Measurements from ENCODE around the gene BCOR. TPM values are rescaled to one million over a fixed set of nuclear protein-coding genes. Genes with fewer than 3 reads are reported as not detected.

The BCOR gene
- total and polyA plus RNA-seq, 9 of the 15 experiments (the other 6 are each of a cell fraction or from before 2014, with no cell fraction given): 27.5 to 113 (median 37.6) TPM

DNA sequence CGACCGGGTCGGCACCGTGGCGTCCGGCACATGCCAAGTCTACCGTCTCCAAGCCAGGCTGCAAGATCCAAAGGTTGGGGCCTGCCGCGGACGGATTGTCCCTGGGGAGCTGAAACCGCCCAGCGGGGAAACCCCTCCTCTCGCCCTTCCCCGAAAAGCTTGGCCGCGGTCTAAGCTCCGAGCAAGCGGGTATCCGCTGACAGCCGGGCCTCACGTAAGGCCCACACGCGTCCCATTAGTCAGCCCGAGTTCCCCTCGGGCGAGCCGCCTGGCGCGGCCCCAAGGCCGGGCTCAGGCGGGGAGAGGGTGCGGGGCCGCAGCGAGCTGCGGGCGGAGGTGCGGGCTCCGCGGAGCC lies 6.8 kb upstream of the BCOR start (continued):
- TF ChIP-seq CEBPG (CRISPR knock-in tag; IDR thresholded peaks at IDR 0.05) (no peak), CEBPG (tag; conservative IDR thresholded peaks at IDR 0.05 in 1 of 2, IDR thresholded peaks at IDR 0.05 in 1 of 2) (no peak), ZNF707 (CRISPR knock-in tag; conservative IDR thresholded peaks at IDR 0.05) (no peak), CBX8 (IDR thresholded peaks at IDR 0.05; ENCODE audit: borderline replicate concordance, extremely low read depth, low read depth, low read length, poor library complexity, severe bottlenecking) (no peak), SOX6 (IDR thresholded peaks at IDR 0.05) (no peak), ZNF76 (CRISPR knock-in tag; IDR thresholded peaks at IDR 0.05; ENCODE audit: borderline replicate concordance) (no peak), ILK (tag; IDR thresholded peaks at IDR 0.05; ENCODE audit: borderline replicate concordance, low read depth) (no peak), ZBTB7A (IDR thresholded peaks at IDR 0.05; ENCODE audit: borderline replicate concordance, control insufficient read depth, low read depth, low read length) (no peak), ZNF174 (CRISPR knock-in tag; IDR thresholded peaks at IDR 0.05) (no peak), ZNF449 (CRISPR knock-in tag; IDR thresholded peaks at IDR 0.05) (no peak), MYBL2 (IDR thresholded peaks at IDR 0.05; ENCODE audit: low read depth) (no peak), MYBL2 (CRISPR knock-in tag; IDR thresholded peaks at IDR 0.05; ENCODE audit: borderline replicate concordance) (no peak)
- TF ChIP-seq, protein P1, sequence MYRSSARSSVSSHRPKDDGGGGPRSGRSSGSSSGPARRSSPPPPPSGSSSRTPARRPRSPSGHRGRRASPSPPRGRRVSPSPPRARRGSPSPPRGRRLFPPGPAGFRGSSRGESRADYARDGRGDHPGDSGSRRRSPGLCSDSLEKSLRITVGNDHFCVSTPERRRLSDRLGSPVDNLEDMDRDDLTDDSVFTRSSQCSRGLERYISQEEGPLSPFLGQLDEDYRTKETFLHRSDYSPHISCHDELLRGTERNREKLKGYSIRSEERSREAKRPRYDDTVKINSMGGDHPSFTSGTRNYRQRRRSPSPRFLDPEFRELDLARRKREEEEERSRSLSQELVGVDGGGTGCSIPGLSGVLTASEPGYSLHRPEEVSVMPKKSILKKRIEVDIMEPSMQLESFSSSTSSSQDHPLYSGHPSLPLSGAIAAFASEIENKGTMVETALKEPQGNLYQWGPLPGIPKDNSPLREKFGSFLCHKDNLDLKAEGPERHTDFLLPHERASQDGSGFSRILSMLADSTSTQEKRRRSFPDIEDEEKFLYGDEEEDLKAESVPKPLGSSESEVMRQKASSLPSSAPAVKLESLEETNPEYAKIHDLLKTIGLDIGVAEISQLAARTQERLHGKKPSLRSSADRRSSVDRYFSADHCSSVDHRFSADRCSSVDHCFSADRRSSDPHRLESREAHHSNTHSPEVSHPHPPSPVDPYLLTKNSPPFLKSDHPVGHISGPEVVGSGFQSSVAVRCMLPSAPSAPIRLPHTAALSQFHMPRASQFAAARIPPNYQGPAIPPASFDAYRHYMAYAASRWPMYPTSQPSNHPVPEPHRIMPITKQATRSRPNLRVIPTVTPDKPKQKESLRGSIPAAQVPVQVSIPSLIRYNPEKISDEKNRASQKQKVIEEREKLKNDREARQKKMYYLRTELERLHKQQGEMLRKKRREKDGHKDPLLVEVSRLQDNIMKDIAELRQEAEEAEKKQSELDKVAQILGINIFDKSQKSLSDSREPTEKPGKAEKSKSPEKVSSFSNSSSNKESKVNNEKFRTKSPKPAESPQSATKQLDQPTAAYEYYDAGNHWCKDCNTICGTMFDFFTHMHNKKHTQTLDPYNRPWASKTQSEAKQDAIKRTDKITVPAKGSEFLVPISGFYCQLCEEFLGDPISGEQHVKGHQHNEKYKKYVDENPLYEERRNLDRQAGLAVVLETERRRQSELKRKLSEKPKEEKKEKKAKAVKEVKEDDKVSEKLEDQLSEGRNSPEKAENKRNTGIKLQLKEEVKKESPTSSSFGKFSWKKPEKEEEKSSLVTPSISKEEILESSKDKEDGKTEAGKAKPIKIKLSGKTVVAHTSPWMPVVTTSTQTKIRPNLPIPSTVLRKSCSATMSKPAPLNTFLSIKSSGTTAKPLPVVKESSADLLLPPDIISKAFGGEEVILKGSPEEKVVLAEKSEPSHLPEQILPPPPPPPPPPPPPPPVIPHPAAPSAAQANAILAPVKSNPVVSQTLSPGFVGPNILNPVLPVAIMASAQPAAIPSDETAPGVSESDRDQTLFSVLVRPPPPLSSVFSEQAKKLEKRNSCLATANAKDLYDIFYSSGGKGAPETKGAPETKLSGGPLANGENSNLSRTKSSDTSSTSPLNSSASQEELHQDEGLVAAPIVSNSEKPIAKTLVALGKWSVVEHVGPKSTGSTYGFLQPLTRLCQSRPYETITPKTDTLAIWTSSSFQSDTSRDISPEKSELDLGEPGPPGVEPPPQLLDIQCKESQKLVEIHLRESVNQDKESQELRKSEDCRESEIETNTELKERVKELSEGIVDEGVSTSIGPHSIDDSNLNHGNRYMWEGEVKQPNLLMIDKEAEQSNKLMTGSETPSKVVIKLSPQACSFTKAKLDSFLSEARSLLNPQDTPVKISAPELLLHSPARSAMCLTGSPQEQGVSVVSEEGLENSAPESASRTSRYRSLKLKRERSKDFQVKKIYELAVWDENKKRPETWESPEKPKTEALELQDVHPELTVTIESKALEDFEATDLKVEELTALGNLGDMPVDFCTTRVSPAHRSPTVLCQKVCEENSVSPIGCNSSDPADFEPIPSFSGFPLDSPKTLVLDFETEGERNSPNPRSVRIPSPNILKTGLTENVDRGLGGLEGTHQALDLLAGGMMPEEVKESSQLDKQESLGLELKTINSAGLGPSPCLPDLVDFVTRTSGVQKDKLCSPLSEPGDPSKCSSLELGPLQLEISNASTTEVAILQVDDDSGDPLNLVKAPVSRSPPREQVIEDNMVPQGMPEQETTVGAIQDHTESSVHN (IDR thresholded peaks at IDR 0.05; ENCODE audit: borderline replicate concordance in 1 of 2, low read depth in 1 of 2): no peak
- TF ChIP-seq, protein P2, sequence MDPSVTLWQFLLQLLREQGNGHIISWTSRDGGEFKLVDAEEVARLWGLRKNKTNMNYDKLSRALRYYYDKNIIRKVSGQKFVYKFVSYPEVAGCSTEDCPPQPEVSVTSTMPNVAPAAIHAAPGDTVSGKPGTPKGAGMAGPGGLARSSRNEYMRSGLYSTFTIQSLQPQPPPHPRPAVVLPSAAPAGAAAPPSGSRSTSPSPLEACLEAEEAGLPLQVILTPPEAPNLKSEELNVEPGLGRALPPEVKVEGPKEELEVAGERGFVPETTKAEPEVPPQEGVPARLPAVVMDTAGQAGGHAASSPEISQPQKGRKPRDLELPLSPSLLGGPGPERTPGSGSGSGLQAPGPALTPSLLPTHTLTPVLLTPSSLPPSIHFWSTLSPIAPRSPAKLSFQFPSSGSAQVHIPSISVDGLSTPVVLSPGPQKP (CRISPR knock-in tag; IDR thresholded peaks at IDR 0.05): no peak
